Chondrocyte (in vitro differentiated cells): ENCODE results near the gene WEE1. TPM values are rescaled to one million over a fixed set of nuclear protein-coding genes. Genes with fewer than 3 reads are reported as not detected.
A peak's percentile ranks its signal among the peaks of the same experiment; 100 is the strongest.

Source experiments
- DNase-seq: peaks from one replicate; pipeline ENCODE4 v3.0.0; 2021; ENCODE audit warnings: mixed read lengths, low spot score
- H3K27ac Mint-ChIP-seq: one replicate; pipeline ENCODE4 v1.8.0; 2021; ENCODE audit warnings: mild to moderate bottlenecking, moderate library complexity, mixed read lengths; ENCODE audit not compliant: unreplicated experiment
- H3K27me3 Mint-ChIP-seq: 2 replicates; pipeline ENCODE4 v1.8.0; 2021; ENCODE audit warnings: low read depth, mixed read lengths
- H3K36me3 Mint-ChIP-seq: 2 replicates; pipeline ENCODE4 v1.8.0; 2021; ENCODE audit warnings: low read depth, mixed read lengths
- H3K4me1 Mint-ChIP-seq: 2 replicates; pipeline ENCODE4 v1.8.0; 2021; ENCODE audit warnings: low read depth, mild to moderate bottlenecking, mixed read lengths
- H3K4me3 Mint-ChIP-seq: one replicate; pipeline ENCODE4 v1.8.0; 2021; ENCODE audit warnings: mild to moderate bottlenecking, moderate library complexity, mixed read lengths; ENCODE audit not compliant: unreplicated experiment
- H3K9me3 Mint-ChIP-seq: 2 replicates; pipeline ENCODE4 v1.8.0; 2021; ENCODE audit warnings: low read depth, mixed read lengths
- total RNA-seq: library from RNA; stranded (reverse); gene quantifications from 3 replicates; pipeline ENCODE4 v1.2.1, GENCODE V29; 2021
- TF ChIP-seq, protein P1 (sequence below): fragments of 200-600 bp; sonication (generic); IDR thresholded peaks from 2 replicates; pipeline ENCODE4 v1.5.0; 2021; ENCODE audit warnings: antibody characterized with exemption, mild to moderate bottlenecking, moderate library complexity

Gene WEE1
- total RNA-seq, 1 donor from 2014 or later, result 17.8 TPM

DNA sequence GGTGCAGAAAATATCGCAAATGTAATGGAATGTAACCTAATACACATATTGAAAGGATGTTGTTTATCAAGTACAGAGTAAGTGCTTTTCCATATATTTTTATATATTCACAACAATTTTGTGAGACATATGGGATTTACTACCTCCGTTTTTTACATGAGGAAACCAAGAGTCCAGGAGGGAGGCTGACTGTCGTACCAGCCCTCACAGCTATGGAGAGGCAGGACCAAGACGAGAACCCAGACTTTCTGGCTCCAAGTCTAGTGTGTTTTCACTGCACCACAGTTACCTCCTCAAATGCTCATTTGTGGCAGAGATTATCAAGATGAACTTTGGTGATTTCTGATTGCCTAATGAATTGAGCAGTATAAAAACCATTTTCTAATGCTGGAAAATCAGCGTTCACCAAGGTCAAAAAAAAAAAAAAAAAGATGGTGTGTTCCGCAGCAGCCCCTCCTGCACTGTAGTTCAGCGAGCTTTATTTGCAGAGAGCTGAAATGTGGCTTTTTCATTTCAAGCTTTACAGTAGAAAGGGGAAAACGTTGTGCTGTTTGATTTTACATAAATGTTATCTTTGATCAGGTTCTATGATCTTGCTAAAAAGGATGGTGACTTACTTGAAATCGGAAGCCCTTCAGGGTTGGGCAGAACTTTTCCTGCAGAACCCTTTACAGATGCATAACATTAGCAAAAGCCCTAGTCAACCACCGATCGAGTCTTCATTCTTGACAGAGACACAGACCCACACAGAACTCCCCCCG lies 44.7 kb upstream of the WEE1 start:
- Mint-ChIP-seq H3K27me3 (no peaks in the 10 kb centered on the region), H3K4me3 (no peak overlapping the region), H3K4me1 (peaks cover 68% of the 10 kb centered on the region), H3K36me3 (no peaks in the 10 kb centered on the region), H3K9me3 (no peaks in the 10 kb centered on the region), H3K27ac (peak overlapping the region; percentile 45)
- TF ChIP-seq, protein P1, sequence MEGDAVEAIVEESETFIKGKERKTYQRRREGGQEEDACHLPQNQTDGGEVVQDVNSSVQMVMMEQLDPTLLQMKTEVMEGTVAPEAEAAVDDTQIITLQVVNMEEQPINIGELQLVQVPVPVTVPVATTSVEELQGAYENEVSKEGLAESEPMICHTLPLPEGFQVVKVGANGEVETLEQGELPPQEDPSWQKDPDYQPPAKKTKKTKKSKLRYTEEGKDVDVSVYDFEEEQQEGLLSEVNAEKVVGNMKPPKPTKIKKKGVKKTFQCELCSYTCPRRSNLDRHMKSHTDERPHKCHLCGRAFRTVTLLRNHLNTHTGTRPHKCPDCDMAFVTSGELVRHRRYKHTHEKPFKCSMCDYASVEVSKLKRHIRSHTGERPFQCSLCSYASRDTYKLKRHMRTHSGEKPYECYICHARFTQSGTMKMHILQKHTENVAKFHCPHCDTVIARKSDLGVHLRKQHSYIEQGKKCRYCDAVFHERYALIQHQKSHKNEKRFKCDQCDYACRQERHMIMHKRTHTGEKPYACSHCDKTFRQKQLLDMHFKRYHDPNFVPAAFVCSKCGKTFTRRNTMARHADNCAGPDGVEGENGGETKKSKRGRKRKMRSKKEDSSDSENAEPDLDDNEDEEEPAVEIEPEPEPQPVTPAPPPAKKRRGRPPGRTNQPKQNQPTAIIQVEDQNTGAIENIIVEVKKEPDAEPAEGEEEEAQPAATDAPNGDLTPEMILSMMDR, result no peak
- DNase-seq, result no peak

DNA sequence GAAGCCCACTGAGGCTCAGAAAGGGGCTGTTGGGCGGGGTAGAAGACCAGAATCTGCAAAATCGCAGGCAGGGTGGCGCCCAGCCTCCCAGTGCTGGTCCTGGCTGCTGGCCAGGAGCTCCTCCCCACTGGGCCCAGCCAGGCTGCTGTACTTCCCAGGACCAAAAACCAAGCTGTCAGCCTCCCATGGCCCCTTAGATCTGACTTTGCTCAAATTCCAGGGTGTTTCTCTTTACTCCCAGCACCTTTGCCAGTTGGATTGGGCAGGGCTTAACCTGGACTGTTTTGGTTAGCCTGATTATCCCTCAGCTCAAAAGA lies 44.2 kb upstream of the WEE1 start:
- Mint-ChIP-seq H3K4me3 (no peak overlapping the region), H3K36me3 (no peaks in the 10 kb centered on the region), H3K27ac (peak overlapping the region; percentile 45), H3K4me1 (peaks cover 68% of the 10 kb centered on the region), H3K9me3 (no peaks in the 10 kb centered on the region), H3K27me3 (no peaks in the 10 kb centered on the region)
- no peak for DNase-seq
- TF ChIP-seq, protein P1, result no peak

DNA sequence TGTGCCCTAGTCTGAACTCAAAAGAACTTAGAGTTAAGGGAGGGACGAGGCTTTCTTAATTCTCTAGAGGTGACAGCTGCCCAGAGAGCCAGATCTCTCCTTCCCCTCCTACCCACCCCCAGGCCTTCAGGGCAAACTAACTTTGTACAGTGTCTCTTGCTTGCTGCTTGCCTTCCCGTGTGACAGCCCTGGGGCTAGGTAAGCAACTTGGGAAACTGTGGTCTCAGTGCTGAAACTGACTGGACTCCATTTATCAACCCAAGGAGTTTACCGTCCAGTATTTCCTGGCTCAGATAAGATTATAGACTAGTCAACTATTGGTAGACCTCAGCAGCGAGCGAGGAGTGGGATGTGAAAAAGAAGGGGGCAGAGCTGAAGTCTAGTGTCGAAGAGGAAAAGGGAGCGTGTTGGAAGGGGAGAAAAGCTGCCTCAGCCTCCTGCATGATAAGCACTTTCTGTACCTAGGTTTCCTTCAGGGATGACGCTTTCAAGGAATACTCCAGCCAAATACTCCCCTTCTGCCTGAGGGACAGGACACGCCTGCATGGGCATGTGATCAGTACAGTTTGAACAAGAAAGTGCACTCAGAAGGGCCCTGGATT lies 43.3 kb upstream of the WEE1 start:
- H3K4me1 Mint-ChIP-seq, result peaks cover 66% of the 10 kb centered on the region
- no peak for DNase-seq

DNA sequence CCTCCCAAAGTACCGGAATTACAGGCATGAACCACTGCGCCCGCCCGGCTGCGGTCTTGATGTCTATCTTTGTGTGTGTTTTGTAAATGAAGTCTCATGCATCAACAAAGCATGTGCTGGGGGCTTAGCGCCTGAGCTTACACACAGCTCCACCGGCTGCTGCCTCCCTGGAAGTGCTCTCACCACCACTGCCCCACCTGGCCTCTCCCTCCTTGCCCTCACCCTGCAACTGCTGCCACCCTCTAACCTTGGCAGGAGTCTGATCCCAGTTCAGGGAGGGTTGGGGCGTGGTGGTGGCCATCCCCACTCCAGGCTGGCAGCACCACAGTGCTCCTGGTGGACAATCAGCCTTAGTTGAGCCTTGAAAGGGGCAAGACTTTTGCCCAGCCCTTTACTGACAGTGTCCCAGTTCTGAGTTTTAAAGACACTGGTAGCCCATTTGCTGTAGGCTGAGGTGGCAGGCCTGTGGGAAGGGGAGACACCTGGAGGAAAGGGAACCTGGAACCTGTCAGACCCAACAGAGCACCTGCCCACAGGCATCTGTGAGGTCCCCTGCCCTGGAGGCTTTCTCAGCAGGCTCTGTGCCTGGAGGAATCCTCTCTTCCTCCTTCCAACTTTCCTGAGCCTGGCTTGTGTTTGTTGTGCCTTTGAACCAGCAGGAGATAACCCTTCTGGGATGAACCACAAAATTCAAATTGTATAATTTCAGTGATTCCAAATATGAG lies 42.4 kb upstream of the WEE1 start:
- Mint-ChIP-seq H3K27ac (no peak overlapping the region), H3K4me3 (no peak overlapping the region), H3K9me3 (no peaks in the 10 kb centered on the region), H3K27me3 (no peaks in the 10 kb centered on the region), H3K4me1 (peaks cover 65% of the 10 kb centered on the region), H3K36me3 (no peaks in the 10 kb centered on the region)
- no peak for DNase-seq
- TF ChIP-seq, protein P1, result no peak

More for the DNA sequence above, 43.3 kb upstream of the WEE1 start:
- H3K36me3 Mint-ChIP-seq, result no peaks in the 10 kb centered on the region
- H3K4me3 Mint-ChIP-seq, result no peak overlapping the region
- peak overlapping the region; percentile 53 for H3K27ac Mint-ChIP-seq
- TF ChIP-seq, protein P1, result no peak
- no peaks in the 10 kb centered on the region for H3K27me3 Mint-ChIP-seq
- no peaks in the 10 kb centered on the region for H3K9me3 Mint-ChIP-seq

DNA sequence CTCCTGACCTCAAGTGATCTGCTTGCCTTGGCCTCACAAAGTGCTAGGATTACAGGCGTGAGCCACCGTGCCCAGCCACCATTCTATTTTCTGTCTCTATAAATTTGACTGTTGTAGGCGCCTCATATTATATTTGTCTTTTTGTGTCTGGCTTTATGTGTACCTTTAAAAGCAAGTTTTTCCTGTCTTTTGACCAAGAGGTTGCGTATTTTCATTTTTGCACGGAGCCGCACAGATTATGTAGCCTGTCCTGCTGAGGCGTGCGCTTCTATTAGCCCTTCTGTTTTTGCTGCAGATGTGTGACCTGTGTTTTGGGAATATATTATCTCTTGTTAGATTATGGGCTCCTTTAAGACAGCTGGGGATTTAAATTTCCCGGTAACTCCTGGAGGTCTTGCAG lies 40.4 kb upstream of the WEE1 start:
- H3K27ac Mint-ChIP-seq, result peak overlapping the region; percentile 45
- H3K27me3 Mint-ChIP-seq, result no peaks in the 10 kb centered on the region
- no peaks in the 10 kb centered on the region for H3K36me3 Mint-ChIP-seq
- H3K4me3 Mint-ChIP-seq, result no peak overlapping the region
- H3K9me3 Mint-ChIP-seq, result no peaks in the 10 kb centered on the region
- TF ChIP-seq, protein P1, result no peak
- peaks cover 48% of the 10 kb centered on the region for H3K4me1 Mint-ChIP-seq
- no peak for DNase-seq
